Epithelial cell of esophagus (primary cell): ENCODE results near the gene SMIM7.
A peak's percentile ranks its signal among the peaks of the same experiment; 100 is the strongest.

Experiments
- DNase-seq: peaks from one replicate; pipeline ENCODE4 v3.0.0; 2010; ENCODE audit warnings: low read depth
- H3K4me3 ChIP-seq: 2 replicates; pipeline ENCODE4 v1.5.1; 2011; ENCODE audit warnings: mild to moderate bottlenecking, low read length, control low read depth
- TF ChIP-seq, protein P1 (sequence below): IDR thresholded peaks from 2 replicates; pipeline ENCODE4 v1.5.1; 2011; ENCODE audit warnings: low read depth, mild to moderate bottlenecking, low read length, control low read depth, inconsistent platforms; ENCODE audit not compliant: insufficient read depth; ENCODE audit errors: missing control alignments

SMIM7 gene

DNA sequence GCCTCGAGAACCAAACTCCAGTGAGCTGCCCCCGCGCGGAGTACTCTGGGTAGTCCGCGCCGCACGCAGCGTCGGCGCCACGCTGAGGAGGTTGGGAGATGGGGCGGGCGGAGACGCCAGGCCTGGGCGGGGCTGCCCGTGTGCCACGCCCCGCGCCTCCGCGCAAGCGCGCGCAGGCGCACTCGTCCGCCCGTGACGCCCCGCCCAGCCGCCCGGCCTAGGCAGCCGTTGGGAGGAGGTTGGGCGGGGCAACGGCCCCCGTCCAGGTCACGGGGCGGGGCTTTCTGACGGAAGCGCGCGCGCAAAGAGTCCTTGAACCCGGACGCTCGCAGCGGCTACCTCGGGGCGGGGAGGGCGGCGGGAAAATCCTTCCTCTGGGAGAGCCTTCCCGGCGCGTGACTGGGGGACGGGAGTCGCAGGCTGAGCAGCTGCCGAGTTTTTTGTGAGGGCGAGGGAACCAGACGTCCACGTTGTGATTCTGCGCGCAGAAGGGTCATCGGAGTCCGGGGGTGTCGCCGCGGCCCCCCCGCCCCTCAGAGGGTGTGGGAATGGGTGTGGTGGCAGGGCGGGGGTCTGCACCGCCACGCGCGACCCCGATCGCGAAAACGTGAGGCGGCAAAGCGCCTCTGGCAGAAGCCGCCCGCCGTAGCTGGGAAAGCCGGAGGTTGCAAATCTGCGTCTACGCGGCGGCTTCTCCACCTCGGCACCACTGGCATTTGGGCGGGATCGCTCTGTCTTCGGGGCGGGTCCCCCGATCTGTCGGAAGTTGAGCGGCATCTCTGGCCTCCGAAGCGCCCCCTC lies 31.6 kb downstream of the SMIM7 start, which contains the start of gene MED26:
TSS of gene MED26 (minus strand) at position 22 of the 801 bp plus-strand sequence. CDS start 261 bp downstream, outside the sequence.
- DNase-seq = peak; percentile 92
- peak within 1 kb of the TSS; percentile 98 for H3K4me3 ChIP-seq
- TF ChIP-seq, protein P1, sequence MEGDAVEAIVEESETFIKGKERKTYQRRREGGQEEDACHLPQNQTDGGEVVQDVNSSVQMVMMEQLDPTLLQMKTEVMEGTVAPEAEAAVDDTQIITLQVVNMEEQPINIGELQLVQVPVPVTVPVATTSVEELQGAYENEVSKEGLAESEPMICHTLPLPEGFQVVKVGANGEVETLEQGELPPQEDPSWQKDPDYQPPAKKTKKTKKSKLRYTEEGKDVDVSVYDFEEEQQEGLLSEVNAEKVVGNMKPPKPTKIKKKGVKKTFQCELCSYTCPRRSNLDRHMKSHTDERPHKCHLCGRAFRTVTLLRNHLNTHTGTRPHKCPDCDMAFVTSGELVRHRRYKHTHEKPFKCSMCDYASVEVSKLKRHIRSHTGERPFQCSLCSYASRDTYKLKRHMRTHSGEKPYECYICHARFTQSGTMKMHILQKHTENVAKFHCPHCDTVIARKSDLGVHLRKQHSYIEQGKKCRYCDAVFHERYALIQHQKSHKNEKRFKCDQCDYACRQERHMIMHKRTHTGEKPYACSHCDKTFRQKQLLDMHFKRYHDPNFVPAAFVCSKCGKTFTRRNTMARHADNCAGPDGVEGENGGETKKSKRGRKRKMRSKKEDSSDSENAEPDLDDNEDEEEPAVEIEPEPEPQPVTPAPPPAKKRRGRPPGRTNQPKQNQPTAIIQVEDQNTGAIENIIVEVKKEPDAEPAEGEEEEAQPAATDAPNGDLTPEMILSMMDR = no peak

DNA sequence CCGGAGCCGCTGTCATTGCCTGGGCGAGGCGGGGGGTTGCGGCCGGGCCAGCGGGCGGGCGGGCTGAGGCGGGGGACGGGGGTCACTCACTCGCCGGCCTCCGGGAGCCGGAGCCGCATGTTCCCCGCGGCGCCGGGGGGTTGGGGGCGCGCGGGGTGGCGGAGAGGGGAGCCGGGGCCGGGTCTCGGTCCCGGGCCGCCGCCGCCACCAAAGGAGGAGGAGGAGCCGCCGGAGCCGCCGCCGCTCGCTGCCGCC lies 32.1 kb downstream of the SMIM7 start:
- TF ChIP-seq, protein P1 = no peak
- peak overlapping the region; percentile 98 for H3K4me3 ChIP-seq
- DNase-seq = no peak

DNA sequence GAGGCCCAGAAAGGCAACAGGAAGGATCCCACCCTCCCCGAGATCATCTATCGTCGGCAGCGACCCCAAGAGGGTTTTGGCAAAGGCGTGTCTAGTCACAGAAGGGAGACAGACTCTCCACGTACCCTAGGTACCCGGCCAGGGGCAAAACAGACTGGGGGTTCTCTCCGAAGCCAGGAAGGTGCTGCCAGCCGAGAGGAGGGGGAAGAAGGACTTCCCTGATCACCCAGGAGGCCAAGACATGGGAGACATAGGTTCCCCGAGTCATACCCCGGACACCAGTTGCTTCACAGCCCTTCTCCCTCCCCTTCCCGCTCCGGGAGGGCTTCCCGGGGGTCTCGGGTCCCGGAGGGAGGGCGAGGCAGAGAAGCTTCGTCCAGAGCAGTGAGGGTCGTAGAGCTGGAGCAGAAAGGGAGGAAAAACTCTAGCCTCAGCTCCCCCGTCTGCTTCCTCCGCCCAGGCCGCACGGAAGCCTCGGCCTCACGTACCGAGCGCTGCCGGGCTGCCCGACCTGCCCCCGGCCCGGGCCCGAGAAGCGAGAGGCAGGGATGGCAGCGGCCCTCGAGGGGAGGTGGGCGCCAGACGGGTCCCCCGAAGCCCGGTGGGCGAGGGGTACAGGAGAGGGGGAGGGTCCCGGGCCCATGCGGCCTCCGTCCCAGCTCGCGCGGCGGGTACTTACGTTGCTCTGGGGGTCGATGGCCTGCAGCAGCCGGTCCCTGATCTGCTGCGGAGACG lies 32.6 kb downstream of the SMIM7 start:
- TF ChIP-seq, protein P1 = no peak
- peak overlapping the region; percentile 98 for H3K4me3 ChIP-seq
- DNase-seq = peak; percentile 20

DNA sequence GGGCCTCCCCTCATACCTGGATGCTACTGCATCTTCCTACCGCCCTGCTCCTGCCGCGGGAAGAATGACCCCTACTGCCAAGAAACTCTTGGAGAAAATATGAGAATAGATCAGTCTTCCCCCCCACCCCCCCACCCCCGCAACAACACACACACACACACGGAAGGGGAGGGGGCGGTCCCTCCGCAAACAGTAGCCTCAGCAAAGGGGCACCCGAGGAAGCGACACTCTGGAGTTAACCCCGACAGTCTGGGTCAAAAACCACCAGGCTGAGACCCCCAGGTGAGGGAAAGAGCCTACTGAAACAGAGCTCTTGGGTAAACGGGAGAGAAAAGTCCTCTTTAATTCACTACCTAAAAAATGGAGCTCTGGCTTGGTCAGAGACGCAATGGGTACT lies 33.1 kb downstream of the SMIM7 start:
- no peak for DNase-seq
- TF ChIP-seq, protein P1 = no peak

DNA sequence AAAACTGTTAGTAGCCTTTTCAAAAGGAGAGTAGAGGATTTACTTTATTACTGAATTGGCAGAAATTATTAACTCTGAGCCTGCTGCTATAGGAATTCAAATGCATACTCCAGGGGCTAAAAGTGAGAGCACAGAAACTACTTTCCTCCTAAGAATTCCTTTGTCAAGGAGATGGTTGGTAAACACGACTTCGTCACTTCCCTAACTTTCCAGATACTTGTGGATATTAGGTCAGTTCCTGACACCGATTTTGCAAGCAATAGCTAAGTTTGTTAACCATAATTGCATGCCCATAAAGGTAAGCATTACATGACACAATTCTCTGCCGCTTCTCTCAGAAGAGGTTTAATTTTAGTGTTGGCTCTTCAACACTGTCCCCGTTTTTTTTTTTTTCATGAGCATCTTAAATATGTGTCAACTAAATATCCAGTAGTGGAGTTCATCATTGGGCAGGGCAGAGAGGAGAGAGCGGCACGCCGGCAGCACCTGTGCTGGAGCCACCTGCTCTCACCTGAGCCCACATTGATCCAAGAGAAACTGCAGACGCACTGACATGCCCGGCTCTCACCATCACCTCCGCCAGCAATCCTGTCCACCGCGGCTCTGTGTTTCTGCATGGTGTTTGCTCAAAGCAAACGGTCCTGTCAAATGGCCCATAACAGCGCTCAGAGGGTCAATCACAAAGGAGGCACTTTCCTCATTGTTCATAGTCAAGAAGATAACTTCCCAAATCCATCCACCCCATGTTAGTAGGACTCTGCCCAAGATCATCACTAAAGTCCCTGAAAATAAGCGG lies 34.6 kb downstream of the SMIM7 start:
- no peak overlapping the region for H3K4me3 ChIP-seq
- DNase-seq = peak; percentile 36
- TF ChIP-seq, protein P1 = no peak

More for the DNA sequence above, 33.1 kb downstream of the SMIM7 start:
- peak overlapping the region; percentile 98 for H3K4me3 ChIP-seq

DNA sequence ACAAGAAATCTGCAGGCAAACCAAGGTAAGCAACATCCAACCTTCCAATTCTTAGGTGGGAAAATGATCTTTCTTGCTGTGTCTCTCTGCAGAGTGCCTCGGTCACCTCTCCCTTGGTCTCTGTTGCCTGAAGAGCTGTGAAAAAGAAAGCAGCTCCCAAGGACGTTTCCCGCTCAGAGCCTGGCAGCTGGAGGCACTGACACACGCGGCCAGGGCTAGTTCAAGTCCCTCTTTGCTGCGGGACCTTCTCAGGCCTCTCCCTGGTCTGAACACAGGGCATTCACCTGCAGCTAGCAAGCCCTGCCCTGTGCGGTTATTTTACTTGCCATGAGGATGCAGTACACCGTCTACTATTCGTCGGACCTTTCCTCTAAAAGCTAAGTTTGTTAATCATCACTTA lies 35.7 kb downstream of the SMIM7 start:
- TF ChIP-seq, protein P1 = no peak
- no peak overlapping the region for H3K4me3 ChIP-seq
- no peak for DNase-seq
